UCSD-AML1 (cell line): ENCODE results near the gene KPNB1.

Experiments
- DNase-seq: peaks from one replicate; lab custom pipeline; 2025; ENCODE audit not compliant: unreplicated experiment; lab: John Stamatoyannopoulos, UW

Gene KPNB1

DNA sequence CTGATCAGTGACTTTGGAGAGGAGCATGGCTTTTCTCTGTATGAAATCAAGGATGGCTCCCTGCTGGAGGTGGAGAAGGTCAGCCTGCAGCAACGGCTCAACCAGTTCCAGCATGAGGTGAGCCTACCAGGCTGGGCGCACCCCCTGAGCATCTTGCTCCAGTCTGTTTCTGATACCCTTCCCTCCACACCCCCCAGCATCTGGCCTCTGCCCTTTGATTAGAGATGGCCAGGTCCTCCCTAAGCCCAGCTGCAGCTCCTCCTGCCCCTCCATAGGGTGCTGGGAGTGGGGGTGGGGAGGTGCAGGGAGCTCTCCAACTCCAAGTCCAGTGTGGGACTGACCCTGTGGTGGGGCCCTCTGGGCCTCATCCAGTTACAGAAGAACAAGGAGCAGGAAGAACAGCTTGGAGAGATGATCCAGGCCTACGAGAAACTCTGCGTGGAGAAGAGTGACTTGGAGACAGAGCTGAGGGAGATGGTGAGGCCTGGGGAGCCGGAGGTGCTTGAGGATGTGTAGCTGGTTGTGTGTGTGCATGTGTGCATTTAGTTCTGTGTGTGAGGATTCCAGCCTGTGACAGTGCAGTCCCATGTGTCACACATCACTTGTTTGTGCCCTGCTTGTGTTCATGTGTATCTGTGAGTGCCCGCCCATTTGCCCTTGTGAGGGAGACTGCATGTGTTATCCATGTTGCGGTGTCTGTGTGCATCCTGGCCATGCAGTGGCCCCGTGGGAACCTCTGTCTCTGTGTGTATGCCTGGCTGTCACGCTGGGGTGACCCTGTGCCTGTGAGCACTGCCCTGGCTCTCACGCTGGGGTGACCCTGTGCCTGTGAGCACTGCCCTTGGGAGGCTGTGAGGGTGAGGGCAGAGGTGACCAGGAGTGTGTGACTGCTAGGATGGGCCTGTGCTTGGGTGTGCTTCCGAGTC, 47.3 kb downstream of the KPNB1 start:
- DNase-seq: no peak

- DNase-seq: no peak
Observed at GRCh38 chr17:47697906-47698711, 48.4 kb downstream of the KPNB1 start.

DNA sequence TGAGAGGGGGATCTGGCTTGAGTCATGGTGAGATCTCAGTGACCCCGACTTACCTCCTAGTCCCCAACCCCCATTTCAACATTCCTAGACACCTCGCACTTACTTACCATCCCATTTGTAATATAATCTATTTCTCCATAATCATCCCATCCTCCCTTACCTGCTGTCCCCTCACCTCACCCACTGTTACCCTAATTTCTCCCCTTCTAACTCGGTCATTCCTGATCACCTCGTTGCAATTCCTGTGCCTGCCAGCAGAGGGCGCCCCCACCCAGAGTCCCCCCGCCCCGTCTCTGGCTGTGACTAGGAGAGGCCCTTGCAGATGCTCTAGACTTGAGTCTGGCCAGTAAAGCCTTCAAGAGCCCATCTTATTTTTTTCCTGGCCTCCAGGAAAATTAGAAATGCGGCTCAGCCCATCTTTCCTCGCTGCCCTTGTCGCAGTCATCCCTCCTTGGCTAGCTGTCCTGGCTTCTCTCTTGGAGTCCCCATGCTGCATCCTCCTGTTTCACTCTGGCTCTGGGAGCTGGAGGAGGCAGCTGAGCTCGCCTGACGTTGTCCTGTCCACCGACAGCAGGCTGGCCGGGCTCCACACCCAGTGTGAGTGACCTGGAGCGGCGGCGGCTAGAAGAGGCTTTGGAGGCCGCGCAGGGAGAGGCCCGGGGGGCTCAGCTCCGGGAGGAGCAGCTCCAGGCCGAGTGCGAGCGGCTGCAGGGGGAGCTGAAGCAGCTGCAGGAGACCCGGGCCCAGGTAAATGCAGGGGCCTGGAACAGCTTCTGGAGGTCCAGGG, 49.2 kb downstream of the KPNB1 start:
- peak; percentile 75 for DNase-seq

DNA sequence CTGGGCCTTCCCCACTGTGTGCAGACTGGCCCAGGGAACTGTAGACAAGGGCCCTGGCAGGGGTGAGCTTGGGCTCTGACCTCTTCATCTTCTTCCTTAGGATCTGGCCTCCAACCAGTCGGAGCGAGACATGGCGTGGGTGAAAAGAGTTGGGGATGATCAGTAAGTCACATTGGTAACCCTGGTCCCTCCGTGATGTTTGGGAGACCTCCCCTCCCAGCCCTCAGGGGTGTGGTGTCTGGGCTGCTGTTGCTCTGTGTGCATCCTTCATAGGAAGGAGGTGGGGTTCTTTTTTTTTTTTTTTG, 49.8 kb downstream of the KPNB1 start:
- no peak for DNase-seq

DNA sequence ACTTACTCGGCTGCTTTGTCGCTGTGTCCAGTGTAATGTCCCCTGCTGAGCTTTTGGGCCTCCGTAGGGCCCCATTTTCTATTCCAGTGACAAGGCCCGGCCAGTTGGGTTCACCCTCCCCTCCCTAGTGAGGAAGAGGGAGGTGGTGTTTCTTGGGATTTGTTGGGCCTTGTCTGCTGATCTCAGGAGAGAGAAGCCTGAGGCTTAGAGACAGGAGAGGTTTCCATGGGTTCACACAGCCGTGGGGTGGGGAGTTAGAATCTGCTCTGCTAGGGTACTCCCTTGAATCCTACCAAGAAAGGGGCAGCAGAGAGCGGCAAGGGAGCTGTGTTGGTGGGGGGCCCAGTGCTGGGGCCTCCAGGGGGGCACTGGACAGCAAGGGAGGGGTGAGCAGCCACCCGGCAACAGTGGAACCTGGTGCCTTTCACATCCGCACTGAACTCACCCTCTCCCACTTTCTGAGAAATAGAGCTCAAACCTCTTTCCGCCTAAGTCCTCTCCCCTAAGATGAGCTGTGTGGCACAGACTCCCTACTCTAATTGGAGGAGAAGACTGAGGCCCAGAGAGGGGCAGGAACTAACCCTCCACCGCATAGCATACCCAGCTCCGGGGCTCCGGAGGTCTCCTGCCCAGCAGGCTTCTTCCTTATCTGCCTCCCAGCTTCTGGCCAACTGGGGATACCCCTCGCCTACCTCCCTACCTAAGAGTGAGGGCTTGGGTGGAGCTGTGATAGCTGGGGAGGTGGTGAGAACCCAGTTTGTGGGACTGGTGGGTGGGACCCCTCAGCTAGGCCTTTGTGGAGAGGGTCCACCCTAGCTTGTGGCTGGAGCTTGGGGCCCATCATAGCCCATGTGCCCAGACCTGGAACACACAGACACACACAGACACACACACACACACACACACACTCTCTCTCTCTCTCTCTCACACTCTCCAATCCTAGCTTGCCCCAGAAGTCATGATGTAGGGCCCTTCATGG, 51.0 kb downstream of the KPNB1 start:
- no peak for DNase-seq

- peak; percentile 58 for DNase-seq
Observed at GRCh38 chr17:47701608-47702007, 51.9 kb downstream of the KPNB1 start.

DNA sequence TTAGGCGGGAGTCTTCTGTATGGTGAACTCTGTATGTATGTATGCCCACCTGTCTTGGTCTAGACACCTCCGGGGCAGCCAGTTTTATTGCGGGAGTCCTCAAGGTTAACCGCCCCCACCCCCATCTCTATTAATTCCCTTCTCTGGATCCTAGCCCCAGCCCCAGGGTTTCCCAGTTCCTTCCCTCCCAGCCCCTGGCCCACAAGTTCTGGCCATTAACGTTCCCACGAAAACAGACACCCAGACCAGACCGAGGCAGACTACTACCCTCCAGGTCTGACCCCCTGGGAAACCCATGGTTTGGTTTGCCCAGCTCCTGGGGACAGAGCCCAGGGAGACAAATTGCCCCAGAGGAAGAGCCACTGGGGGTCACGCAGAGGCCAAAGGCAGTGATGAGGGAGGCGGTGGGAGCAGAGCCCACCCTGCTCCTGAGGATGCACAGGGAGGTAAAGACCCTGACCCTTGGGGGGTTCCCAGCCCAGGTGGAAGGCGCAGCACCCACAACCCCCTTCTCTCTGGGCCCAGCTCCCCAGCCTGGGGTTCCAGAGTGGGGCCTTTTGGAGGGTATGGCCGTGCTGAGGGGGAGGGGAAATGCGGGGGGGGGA, 52.8 kb downstream of the KPNB1 start:
- DNase-seq: no peak

GRCh38 chr17:47703191-47703591, 53.5 kb downstream of the KPNB1 start:
- DNase-seq: peak; percentile 65

DNA sequence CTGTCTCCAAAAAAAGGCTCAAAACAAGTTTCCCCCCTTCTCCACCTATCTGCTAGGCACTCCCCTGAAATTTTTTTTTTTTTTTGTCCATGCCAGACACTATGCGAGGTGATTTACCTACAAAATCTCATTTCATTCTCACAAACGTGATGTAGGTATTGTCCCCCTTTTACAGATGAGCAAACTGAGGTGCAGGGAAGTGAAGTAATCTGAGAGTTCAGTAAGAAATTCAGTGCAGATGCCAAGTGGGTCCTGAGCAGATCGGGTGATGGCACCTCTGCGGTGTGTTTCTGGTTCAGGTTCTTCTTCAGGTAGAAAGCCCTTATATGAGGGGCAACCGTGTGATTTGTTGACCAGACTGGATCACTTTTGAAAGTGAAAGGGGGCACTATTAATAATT, 54.0 kb downstream of the KPNB1 start:
- DNase-seq: no peak

GRCh38 chr17:47704116-47704515, 54.4 kb downstream of the KPNB1 start:
- DNase-seq: peak; percentile 72

DNA sequence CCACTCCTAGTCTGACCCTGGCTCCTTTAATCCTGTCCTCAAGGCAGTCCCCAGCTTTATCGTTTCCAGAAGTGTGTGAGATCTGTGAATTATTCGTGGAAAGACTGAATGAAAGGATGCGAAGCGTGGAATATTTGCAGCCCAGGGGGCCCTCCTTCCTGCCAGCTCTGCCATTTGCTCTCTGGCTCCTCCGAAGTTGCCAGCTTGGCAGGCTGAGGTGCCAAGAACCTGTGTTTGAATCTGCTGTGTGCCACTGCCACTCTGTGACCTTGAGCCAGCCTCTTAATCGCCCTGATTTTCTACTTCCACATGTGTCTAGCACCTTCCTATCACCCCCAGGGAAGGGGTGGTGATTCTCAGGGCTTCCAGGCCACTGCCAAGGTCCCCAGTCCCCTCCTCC, 55.0 kb downstream of the KPNB1 start:
- DNase-seq: no peak

GRCh38 chr17:47705536-47706530, 56.1 kb downstream of the KPNB1 start:
- no peak for DNase-seq

DNA sequence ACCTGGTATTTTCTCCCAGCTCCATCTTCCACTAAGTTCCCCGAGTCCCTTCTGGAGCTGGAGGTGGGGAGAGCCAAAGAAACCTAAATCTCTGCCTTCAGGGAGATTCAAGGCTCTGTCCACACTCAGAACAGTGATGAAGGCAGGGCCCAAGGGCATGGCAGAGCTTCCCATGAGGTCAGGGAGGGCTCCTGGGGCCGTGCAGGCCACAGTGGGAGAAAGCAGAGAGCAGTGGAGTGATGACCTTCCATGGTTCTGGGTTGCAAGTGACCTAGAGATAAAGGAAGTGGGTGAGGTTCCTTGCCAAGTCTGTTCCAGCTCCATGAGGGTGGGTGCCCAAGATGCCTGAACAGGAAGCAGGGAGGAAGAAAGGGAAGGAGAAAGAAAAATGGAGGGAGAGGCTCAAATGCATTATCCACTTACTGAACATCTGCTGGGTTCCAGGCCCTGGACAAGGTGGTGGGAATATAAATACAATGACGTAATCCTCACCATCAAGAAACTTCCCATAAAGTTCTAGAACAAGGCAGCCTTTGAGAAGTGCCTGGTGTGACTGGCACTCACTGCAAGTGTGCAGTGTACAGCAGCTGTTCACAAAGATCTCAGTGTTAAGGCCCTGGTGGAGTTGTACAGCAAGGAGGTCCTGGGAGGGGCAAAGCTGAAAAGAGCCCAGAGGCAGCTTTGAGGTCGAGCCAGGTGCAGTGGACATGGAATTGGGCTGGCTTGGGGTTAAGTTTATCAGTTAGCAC, 57.5 kb downstream of the KPNB1 start:
- DNase-seq: no peak

- DNase-seq: no peak
Observed at GRCh38 chr17:47707884-47708283, 58.2 kb downstream of the KPNB1 start.

- DNase-seq: no peak
Observed at GRCh38 chr17:47708312-47708863, 58.7 kb downstream of the KPNB1 start.

- no peak for DNase-seq
Observed at GRCh38 chr17:47708864-47709541, 59.3 kb downstream of the KPNB1 start.

DNA sequence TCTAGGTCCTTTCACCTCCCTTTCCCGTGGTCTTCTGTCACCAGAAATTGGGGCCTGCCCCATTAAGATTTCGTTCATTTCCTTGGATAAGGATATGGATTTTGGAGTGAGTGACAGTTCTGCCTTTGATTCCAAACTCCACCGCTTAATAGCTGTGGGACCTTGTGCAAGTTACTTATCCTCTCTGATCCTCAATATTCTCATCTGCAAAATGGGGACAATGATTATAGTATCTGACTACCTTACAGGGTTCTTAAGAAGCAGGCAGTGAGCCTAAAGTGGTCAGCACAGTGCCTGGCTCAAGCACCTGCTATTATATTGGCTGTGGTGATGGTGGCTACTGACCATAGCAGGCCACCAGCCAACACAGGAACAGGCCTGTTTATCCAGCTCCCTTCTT, 59.9 kb downstream of the KPNB1 start:
- no peak for DNase-seq
